Measurements from ENCODE around the gene PTCD1. TPM values are rescaled to one million over a fixed set of nuclear protein-coding genes. Genes with fewer than 3 reads are reported as not detected.

The PTCD1 gene
- total and polyA plus RNA-seq, 9 of the 15 experiments (the other 6 are each of a cell fraction or from before 2014, with no cell fraction given): 0.46 to 17.1 (median 6.2) TPM

GRCh38 chr7:99408379-99409191 lies 30.0 kb downstream of the PTCD1 start, which contains the start of the genes BUD31 and PDAP1 (continued):
- TF ChIP-seq YY1 (IDR thresholded peaks at IDR 0.05; ENCODE audit: borderline replicate concordance in 1 of 3, control insufficient read depth in 1 of 3, extremely low read depth in 1 of 3, insufficient read depth in 3 of 3, insufficient read length in 1 of 3, insufficient replicate concordance in 2 of 3, low read depth in 1 of 3, low read length in 2 of 3) (peak in 2 of 3 experiments; percentile 46 to 62), TAF9B (IDR thresholded peaks at IDR 0.05; ENCODE audit: partially characterized antibody) (peak; percentile 88), ZNF23 (CRISPR knock-in tag; IDR thresholded peaks at IDR 0.05) (no peak), ZNF76 (CRISPR knock-in tag; IDR thresholded peaks at IDR 0.05; ENCODE audit: borderline replicate concordance) (no peak), CREM (IDR thresholded peaks at IDR 0.05; ENCODE audit: low read depth) (peak; percentile 95), ZKSCAN1 (IDR thresholded peaks at IDR 0.05; ENCODE audit: low read depth, low read length) (no peak), STAT5B (CRISPR knock-in tag; IDR thresholded peaks at IDR 0.05) (no peak), ZHX1 (conservative IDR thresholded peaks at IDR 0.05; ENCODE audit: low read length) (peak; percentile 80), ZFPM2 (CRISPR knock-in tag; IDR thresholded peaks at IDR 0.05) (0 out of 2 replicates have a peak, but pooled peaks have one; percentile 80), GATAD2B (IDR thresholded peaks at IDR 0.05; ENCODE audit: borderline replicate concordance) (no peak; the same call in 1 of the 2 replicates), NR2C2 (CRISPR knock-in tag; IDR thresholded peaks at IDR 0.05) (peak; percentile 88), NR2C2 (tag; IDR thresholded peaks at IDR 0.05) (peak; percentile 99), ELK1 (CRISPR knock-in tag; IDR thresholded peaks at IDR 0.05) (no peak), ARID1B (IDR thresholded peaks at IDR 0.05) (peak; percentile 42; the same call in 1 of the 2 replicates), ZNF143 (CRISPR knock-in tag; IDR thresholded peaks at IDR 0.05) (no peak), ZNF551 (CRISPR knock-in tag; IDR thresholded peaks at IDR 0.05) (no peak), ZNF561 (CRISPR knock-in tag; conservative IDR thresholded peaks at IDR 0.05) (no peak), ARID3A (IDR thresholded peaks at IDR 0.05; ENCODE audit: borderline replicate concordance, low read depth, low read length) (no peak), YBX1 (IDR thresholded peaks at IDR 0.05) (no peak), ZNF146 (CRISPR knock-in tag; IDR thresholded peaks at IDR 0.05; ENCODE audit: unreplicated experiment) (no peak), ZNF197 (CRISPR knock-in tag; IDR thresholded peaks at IDR 0.05; ENCODE audit: low read depth) (no peak), E2F5 (CRISPR knock-in tag; IDR thresholded peaks at IDR 0.05) (no peak)
